RWPE1 (cell line): ENCODE data around the gene CFAP20.

ENCODE experiments used
- CTCF ChIA-PET: fragments of 350-600 bp; sonication (Branson Sonifier 250); formaldehyde crosslinking; extraction: SDS; loops from one replicate; lab custom pipeline; 2021; lab: Yijun Ruan, JAX
- POLR2A ChIA-PET: fragments of 400-600 bp; formaldehyde crosslinking; extraction: SDS; loops from one replicate; lab custom pipeline; 2020; ENCODE audit warnings: antibody characterized with exemption; ENCODE audit not compliant: low non-redundant PET; lab: Yijun Ruan, JAX
- DNase-seq: peaks from one replicate; pipeline ENCODE4 v3.0.0; 2012; ENCODE audit warnings: low spot score
- H3K27ac ChIP-seq: fragments of 450-650 bp; 2 replicates; pipeline ENCODE4 v1.5.1; 2017
- TF ChIP-seq, protein P1 (sequence below): fragments of 450-650 bp; conservative IDR thresholded peaks from 2 replicates; pipeline ENCODE4 v1.5.1; 2017; ENCODE audit warnings: low read depth, mild to moderate bottlenecking

CFAP20 gene

DNA sequence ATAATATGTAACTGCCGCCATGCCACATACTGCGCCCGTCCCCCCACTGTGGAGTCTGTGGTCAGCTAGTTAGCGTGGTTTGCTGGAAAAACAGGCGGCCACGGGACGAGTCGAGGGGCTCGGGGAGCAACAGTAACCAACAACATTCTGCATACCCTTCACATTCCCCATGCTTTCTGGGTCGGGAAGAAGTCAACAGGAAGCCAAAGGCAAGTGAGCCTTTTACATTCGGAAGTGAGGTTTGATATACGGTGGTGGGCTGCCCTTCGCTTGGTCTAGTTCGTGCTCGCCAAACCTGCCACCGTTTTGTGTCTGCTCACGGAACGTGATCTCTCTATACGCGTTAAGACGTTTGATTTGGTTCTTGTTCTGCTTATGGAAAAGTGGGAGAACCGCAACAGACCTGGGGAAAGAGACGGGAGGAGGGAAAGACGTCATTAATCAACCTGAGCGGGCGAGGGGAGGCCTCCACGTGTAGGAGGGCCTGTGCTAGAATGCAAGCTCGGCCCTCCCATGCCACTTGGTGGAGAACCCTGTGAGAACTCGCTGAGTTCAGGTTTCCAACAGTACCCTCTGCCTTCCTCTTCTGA lies 28.9 kb upstream of the CFAP20 start:
- H3K27ac ChIP-seq = no peak overlapping the region
- DNase-seq = no peak
- POLR2A ChIA-PET = no interaction called here
- CTCF ChIA-PET = no interaction called here
- TF ChIP-seq, protein P1, sequence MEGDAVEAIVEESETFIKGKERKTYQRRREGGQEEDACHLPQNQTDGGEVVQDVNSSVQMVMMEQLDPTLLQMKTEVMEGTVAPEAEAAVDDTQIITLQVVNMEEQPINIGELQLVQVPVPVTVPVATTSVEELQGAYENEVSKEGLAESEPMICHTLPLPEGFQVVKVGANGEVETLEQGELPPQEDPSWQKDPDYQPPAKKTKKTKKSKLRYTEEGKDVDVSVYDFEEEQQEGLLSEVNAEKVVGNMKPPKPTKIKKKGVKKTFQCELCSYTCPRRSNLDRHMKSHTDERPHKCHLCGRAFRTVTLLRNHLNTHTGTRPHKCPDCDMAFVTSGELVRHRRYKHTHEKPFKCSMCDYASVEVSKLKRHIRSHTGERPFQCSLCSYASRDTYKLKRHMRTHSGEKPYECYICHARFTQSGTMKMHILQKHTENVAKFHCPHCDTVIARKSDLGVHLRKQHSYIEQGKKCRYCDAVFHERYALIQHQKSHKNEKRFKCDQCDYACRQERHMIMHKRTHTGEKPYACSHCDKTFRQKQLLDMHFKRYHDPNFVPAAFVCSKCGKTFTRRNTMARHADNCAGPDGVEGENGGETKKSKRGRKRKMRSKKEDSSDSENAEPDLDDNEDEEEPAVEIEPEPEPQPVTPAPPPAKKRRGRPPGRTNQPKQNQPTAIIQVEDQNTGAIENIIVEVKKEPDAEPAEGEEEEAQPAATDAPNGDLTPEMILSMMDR = no peak

GRCh38 chr16:58157239-58157638 lies 28.1 kb upstream of the CFAP20 start:
- DNase-seq = no peak
- H3K27ac ChIP-seq = no peak overlapping the region
- TF ChIP-seq, protein P1 = no peak
- POLR2A ChIA-PET = no interaction called here
- CTCF ChIA-PET = interaction anchor here (0.8 to 0.9 kb wide), 2 partner anchors 41 to 69 kb away, joined by 3 to 4 read pairs; partner anchors contain the start of gene CSNK2A2

- TF ChIP-seq, protein P1 = no peak
- DNase-seq = no peak
- ChIA-PET CTCF (no interaction called here), POLR2A (no interaction called here)
- no peak overlapping the region for H3K27ac ChIP-seq
These were observed 26.7 kb upstream of the CFAP20 start for GRCh38 chr16:58155839-58156238.

GRCh38 chr16:58154345-58154744 lies 25.2 kb upstream of the CFAP20 start:
- CTCF ChIA-PET = no interaction called here
- POLR2A ChIA-PET = no interaction called here
- no peak for DNase-seq
- no peak overlapping the region for H3K27ac ChIP-seq
- TF ChIP-seq, protein P1 = no peak

GRCh38 chr16:58152246-58152868 lies 23.2 kb upstream of the CFAP20 start:
- ChIA-PET CTCF (interaction anchor here (0.7 kb wide), 1 partner anchor 350 kb away, joined by 3 read pairs; the partner anchor contains the start of gene KIFC3), POLR2A (no interaction called here)
- TF ChIP-seq, protein P1 = no peak
- DNase-seq = no peak
- H3K27ac ChIP-seq = no peak overlapping the region

DNA sequence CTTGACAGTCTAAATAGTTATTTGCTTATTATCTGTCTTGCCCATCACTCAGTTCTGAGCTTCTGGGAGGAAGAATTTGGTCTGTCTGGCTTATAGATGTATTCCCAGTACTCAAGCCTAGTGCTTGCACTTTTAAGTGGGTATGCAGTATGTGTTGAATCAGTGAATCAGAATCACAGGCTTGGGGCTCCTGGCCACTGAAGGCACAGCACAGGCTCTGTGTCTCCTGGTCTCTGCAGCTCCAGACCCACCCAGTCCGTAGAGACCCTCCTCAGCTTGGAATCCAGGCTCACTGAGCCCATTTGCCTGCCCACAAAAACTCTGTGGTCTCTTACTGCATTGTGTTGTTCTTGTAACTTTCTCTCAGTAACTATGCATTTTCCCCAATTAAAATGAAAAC lies 19.3 kb upstream of the CFAP20 start:
- H3K27ac ChIP-seq = no peak overlapping the region
- TF ChIP-seq, protein P1 = no peak
- ChIA-PET POLR2A (no interaction called here), CTCF (no interaction called here)
- DNase-seq = no peak
